DND-41 (cell line): ENCODE measurements around the gene ATP2B1.

Source experiments
- CTCF ChIP-seq: IDR thresholded peaks from 2 replicates; pipeline ENCODE4 v1.5.1; 2012; ENCODE audit warnings: borderline replicate concordance, low read length, moderate library complexity, mild to moderate bottlenecking; ENCODE audit not compliant: poor library complexity, severe bottlenecking; ENCODE audit errors: extremely low read depth
- EZH2 ChIP-seq: IDR thresholded peaks from 3 replicates; pipeline ENCODE4 v1.6.1; 2012; ENCODE audit warnings: borderline replicate concordance, low read depth, mild to moderate bottlenecking, moderate library complexity, low read length, inconsistent platforms; ENCODE audit not compliant: severe bottlenecking

DNA sequence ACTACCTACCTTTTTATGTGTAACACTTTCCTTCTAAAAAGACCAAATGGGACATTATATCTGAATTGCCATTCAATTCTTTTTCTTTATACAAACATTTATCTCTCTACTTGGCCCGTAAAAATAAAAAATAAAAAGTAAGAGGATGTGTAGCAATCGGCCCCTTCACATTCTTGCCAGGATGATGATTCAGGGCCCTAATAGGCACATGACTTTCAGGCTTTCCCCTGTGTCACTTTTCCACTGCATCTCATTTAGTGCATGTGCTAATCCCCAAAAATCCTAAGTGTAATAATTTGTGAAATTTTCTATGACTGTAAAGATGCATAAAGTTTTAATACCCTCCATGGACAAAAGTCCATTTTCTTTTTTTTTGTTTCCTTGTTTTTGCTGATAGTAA, 23.0 kb upstream of the ATP2B1 start:
- TF ChIP-seq CTCF (no peak), EZH2 (no peak)
